Measurements from ENCODE around the gene DBP. TPM values are rescaled to one million over a fixed set of nuclear protein-coding genes. Genes with fewer than 3 reads are reported as not detected.

DBP gene
- total and polyA plus RNA-seq, 10 donors: 11.4 to 29.5 (median 23.3) TPM

GRCh38 chr19:48616491-48617056 is 20.6 kb downstream of the DBP start:
- Histone ChIP-seq H3K9me3 (no peaks in the 10 kb centered on the region), H3K27ac (peak overlapping the region in 3 of 8 donors; percentile 92 to 96 (median 95)), H3K36me3 (peaks cover 8 to 52% (median 34%) of the 10 kb centered on the region in 6 donors), H3K27me3 (replicated peaks in 1 of 7) (no peaks in the 10 kb centered on the region), H3K4me1 (peaks cover 28 to 63% (median 49%) of the 10 kb centered on the region in 6 donors), H3K4me3 (peak overlapping the region in 1 of 8 donors; percentile 83)
- 32 to 80% (median 55%) methylated on average over 5 to 12 of the region's 12 CpGs for WGBS, 5 donors
- intact Hi-C loops (cut with DNase I; ENCODE audit: low total_unique reads): no loop called here
- DNase-seq: peak; percentile 70
- TF ChIP-seq POLR2A (IDR thresholded peaks at IDR 0.05) (no peak), POLR2AphosphoS5 (IDR thresholded peaks at IDR 0.05) (no peak)
- TF ChIP-seq, protein P1, sequence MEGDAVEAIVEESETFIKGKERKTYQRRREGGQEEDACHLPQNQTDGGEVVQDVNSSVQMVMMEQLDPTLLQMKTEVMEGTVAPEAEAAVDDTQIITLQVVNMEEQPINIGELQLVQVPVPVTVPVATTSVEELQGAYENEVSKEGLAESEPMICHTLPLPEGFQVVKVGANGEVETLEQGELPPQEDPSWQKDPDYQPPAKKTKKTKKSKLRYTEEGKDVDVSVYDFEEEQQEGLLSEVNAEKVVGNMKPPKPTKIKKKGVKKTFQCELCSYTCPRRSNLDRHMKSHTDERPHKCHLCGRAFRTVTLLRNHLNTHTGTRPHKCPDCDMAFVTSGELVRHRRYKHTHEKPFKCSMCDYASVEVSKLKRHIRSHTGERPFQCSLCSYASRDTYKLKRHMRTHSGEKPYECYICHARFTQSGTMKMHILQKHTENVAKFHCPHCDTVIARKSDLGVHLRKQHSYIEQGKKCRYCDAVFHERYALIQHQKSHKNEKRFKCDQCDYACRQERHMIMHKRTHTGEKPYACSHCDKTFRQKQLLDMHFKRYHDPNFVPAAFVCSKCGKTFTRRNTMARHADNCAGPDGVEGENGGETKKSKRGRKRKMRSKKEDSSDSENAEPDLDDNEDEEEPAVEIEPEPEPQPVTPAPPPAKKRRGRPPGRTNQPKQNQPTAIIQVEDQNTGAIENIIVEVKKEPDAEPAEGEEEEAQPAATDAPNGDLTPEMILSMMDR (IDR thresholded peaks at IDR 0.05 in 8 of 11, conservative IDR thresholded peaks at IDR 0.05 in 3 of 11): no peak

- peak overlapping the region in 3 of 8 donors; percentile 92 to 96 (median 95) for H3K27ac ChIP-seq
- TF ChIP-seq POLR2AphosphoS5 (IDR thresholded peaks at IDR 0.05) (peak in 1 of 3 donors; percentile 61), POLR2A (IDR thresholded peaks at IDR 0.05) (no peak)
- TF ChIP-seq, protein P1 (IDR thresholded peaks at IDR 0.05 in 8 of 11, conservative IDR thresholded peaks at IDR 0.05 in 3 of 11): no peak
Measured at GRCh38 chr19:48616041-48616436, 21.1 kb downstream of the DBP start.

GRCh38 chr19:48615231-48616040 is 21.7 kb downstream of the DBP start:
- Histone ChIP-seq H3K4me3 (no peak overlapping the region), H3K27me3 (replicated peaks in 1 of 7) (no peaks in the 10 kb centered on the region), H3K4me1 (peaks cover 26 to 52% (median 41%) of the 10 kb centered on the region in 6 donors), H3K36me3 (peaks cover 8 to 41% (median 34%) of the 10 kb centered on the region in 6 donors), H3K27ac (peak overlapping the region in 1 of 8 donors; percentile 96), H3K9me3 (no peaks in the 10 kb centered on the region)
- intact Hi-C loops (cut with DNase I; ENCODE audit: low total_unique reads): no loop called here
- DNase-seq: peak; percentile 67
- TF ChIP-seq, protein P1 (IDR thresholded peaks at IDR 0.05 in 8 of 11, conservative IDR thresholded peaks at IDR 0.05 in 3 of 11): no peak
- TF ChIP-seq POLR2AphosphoS5 (IDR thresholded peaks at IDR 0.05): peak in 1 of 3 donors; percentile 14
- 72 to 81% (median 80%) methylated on average over 18 to 19 of the region's 19 CpGs for WGBS, 5 donors

More at GRCh38 chr19:48616041-48616436, 21.1 kb downstream of the DBP start:
- H3K27me3 ChIP-seq (replicated peaks in 1 of 7): no peaks in the 10 kb centered on the region
- peak; percentile 80 for DNase-seq
- WGBS, 5 donors: 85 to 92% (median 89%) methylated on average over 9 to 16 of the region's 16 CpGs
- no peaks in the 10 kb centered on the region for H3K9me3 ChIP-seq
- H3K36me3 ChIP-seq: peaks cover 8 to 47% (median 34%) of the 10 kb centered on the region in 6 donors
- H3K4me1 ChIP-seq: peaks cover 28 to 58% (median 44%) of the 10 kb centered on the region in 6 donors
- H3K4me3 ChIP-seq: peak overlapping the region in 1 of 8 donors; percentile 83
- intact Hi-C loops (cut with DNase I; ENCODE audit: low total_unique reads): no loop called here

All from spleen (tissue), 11 donors.